PC-3 (cell line): ENCODE measurements around the gene SPSB1. TPM values are rescaled to one million over a fixed set of nuclear protein-coding genes. Genes with fewer than 3 reads are reported as not detected.
"Not testable (repeated sequence)": the region's sequence is repeated elsewhere in the genome, so short reads cannot be mapped to it uniquely, and the experiment has no call there.

Source experiments
- ATAC-seq: fragments of 200-7000 bp; cut with Tn5 transposase; 2 replicates; pipeline ENCODE4 v1.9.1; 2020; ENCODE audit warnings: mild to moderate bottlenecking, moderate library complexity
- BruUV-seq: library from RNA; stranded (reverse); fragments of 400-500 nt; replicated peaks from 2 replicates; lab custom pipeline; 2021; lab: Mats Ljungman, UMichigan
- CTCF ChIA-PET: fragments of 300-600 bp; sonication (Branson Sonifier 250); formaldehyde crosslinking; loops from one replicate; lab custom pipeline; 2022; ENCODE audit warnings: antibody characterized with exemption; lab: Charles Lee
- POLR2A ChIA-PET: fragments of 300-600 bp; sonication (Branson Sonifier 250); formaldehyde crosslinking; loops from one replicate; lab custom pipeline; 2022; ENCODE audit warnings: antibody characterized with exemption; ENCODE audit not compliant: unreplicated experiment; lab: Charles Lee
- DNase-seq: peaks from one replicate; pipeline ENCODE4 v3.0.0-alpha.2; 2015
- H2AFZ ChIP-seq: fragments of 300-600 bp; sonication (generic); 2 replicates; pipeline ENCODE4 v1.6.0; 2016; ENCODE audit warnings: antibody characterized with exemption, low read length
- H3F3A ChIP-seq: fragments of 300-600 bp; sonication (generic); one replicate; pipeline ENCODE4 v1.6.0; 2017; ENCODE audit warnings: antibody characterized with exemption, low read length, control low read depth, mild to moderate bottlenecking; ENCODE audit not compliant: unreplicated experiment
- H3K27ac ChIP-seq: fragments of 300-600 bp; sonication (generic); 2 replicates; pipeline ENCODE4 v1.5.1; 2016; ENCODE audit warnings: mild to moderate bottlenecking, low read length
- H3K27me3 ChIP-seq: fragments of 300-600 bp; sonication (generic); 2 replicates; pipeline ENCODE4 v1.6.1; 2016; ENCODE audit warnings: low read length, mixed read lengths
- H3K36me3 ChIP-seq: fragments of 300-600 bp; sonication (generic); 2 replicates; pipeline ENCODE4 v1.6.1; 2016; ENCODE audit warnings: low read depth, mixed run types, low read length, mixed read lengths
- H3K4me1 ChIP-seq: fragments of 300-600 bp; sonication (generic); 2 replicates; pipeline ENCODE4 v1.5.1; 2016; ENCODE audit warnings: low read length; ENCODE audit not compliant: insufficient read depth
- H3K4me2 ChIP-seq: fragments of 300-600 bp; sonication (generic); 2 replicates; pipeline ENCODE4 v1.6.0; 2016; ENCODE audit warnings: low read length
- H3K4me3 ChIP-seq: fragments of 300-600 bp; sonication (generic); 2 replicates; pipeline ENCODE4 v1.5.1; 2016; ENCODE audit warnings: mild to moderate bottlenecking, low read length, mixed read lengths
- H3K79me2 ChIP-seq: fragments of 300-600 bp; sonication (generic); 2 replicates; pipeline ENCODE4 v1.6.1; 2017; ENCODE audit warnings: low read length, mixed read lengths
- H3K9ac ChIP-seq: fragments of 300-600 bp; sonication (generic); 2 replicates; pipeline ENCODE4 v1.6.0; 2016; ENCODE audit warnings: mild to moderate bottlenecking, low read length
- H3K9me2 ChIP-seq: fragments of 300-600 bp; sonication (generic); replicated peaks from 2 replicates; pipeline ENCODE4 v1.6.1; 2016; ENCODE audit warnings: mixed run types, low read length, mixed read lengths
- H3K9me3 ChIP-seq: fragments of 300-600 bp; sonication (generic); 2 replicates; pipeline ENCODE4 v1.6.1; 2016; ENCODE audit warnings: low read length, mixed read lengths
- H4K20me1 ChIP-seq: fragments of 300-600 bp; sonication (generic); 2 replicates; pipeline ENCODE4 v1.6.1; 2016; ENCODE audit warnings: low read length, mixed read lengths
- EZH2 ChIP-seq: fragments of 300-600 bp; sonication (generic); IDR thresholded peaks from one replicate; pipeline ENCODE4 v1.6.1; 2017; ENCODE audit warnings: antibody characterized with exemption, mild to moderate bottlenecking, low read length; ENCODE audit not compliant: unreplicated experiment
- EZH2phosphoT487 ChIP-seq: fragments of 300-600 bp; sonication (generic); IDR thresholded peaks from 2 replicates; pipeline ENCODE4 v1.6.1; 2018; ENCODE audit warnings: mild to moderate bottlenecking, antibody characterized with exemption, low read length, borderline replicate concordance
- intact Hi-C: fragments of 100-400 bp; cut with micrococcal nuclease; formaldehyde crosslinking; loops from 2 replicates; pipeline ENCODE4 v1.9.0; 2023
- total RNA-seq: library from RNA; depleted of rRNA; stranded (reverse); fragments of >200 nt; gene quantifications from 2 replicates; pipeline ENCODE4 v1.2.3, GENCODE V29; 2014
- TF ChIP-seq, protein P1 (sequence below): fragments of 300-600 bp; sonication (generic); conservative IDR thresholded peaks from 2 replicates; pipeline ENCODE4 v1.5.1; 2017; ENCODE audit warnings: antibody characterized with exemption, low read depth, mild to moderate bottlenecking, low read length

Gene SPSB1
- total RNA-seq, 1 experiment from 2014 or later, result 18.1 TPM

GRCh38 chr1:9384751-9385245, 92.1 kb downstream of the SPSB1 start:
- peaks cover 6% of the 10 kb centered on the region for H3K4me1 ChIP-seq
- no peaks in the 10 kb centered on the region for H3F3A ChIP-seq
- no peak overlapping the region for H3K9ac ChIP-seq
- H2AFZ ChIP-seq, result no peak overlapping the region
- H3K27me3 ChIP-seq, result no peaks in the 10 kb centered on the region
- TF ChIP-seq EZH2 (no peak), EZH2phosphoT487 (no peak)
- TF ChIP-seq, protein P1, sequence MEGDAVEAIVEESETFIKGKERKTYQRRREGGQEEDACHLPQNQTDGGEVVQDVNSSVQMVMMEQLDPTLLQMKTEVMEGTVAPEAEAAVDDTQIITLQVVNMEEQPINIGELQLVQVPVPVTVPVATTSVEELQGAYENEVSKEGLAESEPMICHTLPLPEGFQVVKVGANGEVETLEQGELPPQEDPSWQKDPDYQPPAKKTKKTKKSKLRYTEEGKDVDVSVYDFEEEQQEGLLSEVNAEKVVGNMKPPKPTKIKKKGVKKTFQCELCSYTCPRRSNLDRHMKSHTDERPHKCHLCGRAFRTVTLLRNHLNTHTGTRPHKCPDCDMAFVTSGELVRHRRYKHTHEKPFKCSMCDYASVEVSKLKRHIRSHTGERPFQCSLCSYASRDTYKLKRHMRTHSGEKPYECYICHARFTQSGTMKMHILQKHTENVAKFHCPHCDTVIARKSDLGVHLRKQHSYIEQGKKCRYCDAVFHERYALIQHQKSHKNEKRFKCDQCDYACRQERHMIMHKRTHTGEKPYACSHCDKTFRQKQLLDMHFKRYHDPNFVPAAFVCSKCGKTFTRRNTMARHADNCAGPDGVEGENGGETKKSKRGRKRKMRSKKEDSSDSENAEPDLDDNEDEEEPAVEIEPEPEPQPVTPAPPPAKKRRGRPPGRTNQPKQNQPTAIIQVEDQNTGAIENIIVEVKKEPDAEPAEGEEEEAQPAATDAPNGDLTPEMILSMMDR, result no peak
- H3K4me3 ChIP-seq, result no peak overlapping the region
- ChIA-PET CTCF (interaction anchor here (0.7 kb wide), 1 partner anchor 57 kb away, joined by 3 read pairs; no protein-coding TSS in a partner anchor), POLR2A (no interaction called here)
- intact Hi-C loops, result no loop called here
- no peak for DNase-seq
- no peaks in the 10 kb centered on the region for H3K36me3 ChIP-seq
- H3K9me2 ChIP-seq, result no peaks in the 10 kb centered on the region
- no peak overlapping the region for H3K4me2 ChIP-seq
- H3K9me3 ChIP-seq, result no peaks in the 10 kb centered on the region
- no peaks in the 10 kb centered on the region for H3K79me2 ChIP-seq
- H3K27ac ChIP-seq, result no peak overlapping the region
- no peak for ATAC-seq
- no peaks in the 10 kb centered on the region for H4K20me1 ChIP-seq
- no TSS peak for BruUV-seq

- BruUV-seq, H3K9ac ChIP-seq, H3K27ac ChIP-seq, H3K9me3 ChIP-seq, ATAC-seq, intact Hi-C loops, POLR2A ChIA-PET, H2AFZ ChIP-seq, H3K27me3 ChIP-seq, H3K36me3 ChIP-seq, H3K4me3 ChIP-seq, H3K9me2 ChIP-seq, H3K4me1 ChIP-seq, H4K20me1 ChIP-seq, DNase-seq, H3K79me2 ChIP-seq, H3F3A ChIP-seq, H3K4me2 ChIP-seq: not testable (repeated sequence)
- CTCF ChIA-PET, result interaction anchor here (0.7 kb wide), 1 partner anchor 56 kb away, joined by 3 read pairs; no protein-coding TSS in a partner anchor
Measured at GRCh38 chr1:9385392-9385791, 92.7 kb downstream of the SPSB1 start.

GRCh38 chr1:9385801-9386573, 93.3 kb downstream of the SPSB1 start:
- Histone ChIP-seq H2AFZ (0 out of 2 replicates have a peak overlapping the region, but pooled peaks have one; percentile 34), H3F3A (no peaks in the 10 kb centered on the region), H3K27ac (no peak overlapping the region), H3K9me3 (no peaks in the 10 kb centered on the region), H3K9me2 (no peaks in the 10 kb centered on the region), H3K4me1 (peaks cover 6% of the 10 kb centered on the region), H3K4me2 (no peak overlapping the region), H3K27me3 (no peaks in the 10 kb centered on the region), H3K4me3 (no peak overlapping the region), H3K9ac (no peak overlapping the region), H3K36me3 (no peaks in the 10 kb centered on the region), H4K20me1 (no peaks in the 10 kb centered on the region), H3K79me2 (no peaks in the 10 kb centered on the region)
- intact Hi-C loops, result no loop called here
- ATAC-seq (no peak), DNase-seq (no peak)
- ChIA-PET CTCF (no interaction called here), POLR2A (no interaction called here)
- no TSS peak for BruUV-seq
- TF ChIP-seq EZH2, result no peak
- TF ChIP-seq, protein P1, result no peak
- TF ChIP-seq EZH2phosphoT487, result no peak
